Measurements from ENCODE around the gene PLXNA4. TPM values are rescaled to one million over a fixed set of nuclear protein-coding genes. Genes with fewer than 3 reads are reported as not detected.
A peak's percentile ranks its signal among the peaks of the same experiment; 100 is the strongest.

PLXNA4 gene
- total RNA-seq, 1 donor from 2014 or later = 13.6 TPM

DNA sequence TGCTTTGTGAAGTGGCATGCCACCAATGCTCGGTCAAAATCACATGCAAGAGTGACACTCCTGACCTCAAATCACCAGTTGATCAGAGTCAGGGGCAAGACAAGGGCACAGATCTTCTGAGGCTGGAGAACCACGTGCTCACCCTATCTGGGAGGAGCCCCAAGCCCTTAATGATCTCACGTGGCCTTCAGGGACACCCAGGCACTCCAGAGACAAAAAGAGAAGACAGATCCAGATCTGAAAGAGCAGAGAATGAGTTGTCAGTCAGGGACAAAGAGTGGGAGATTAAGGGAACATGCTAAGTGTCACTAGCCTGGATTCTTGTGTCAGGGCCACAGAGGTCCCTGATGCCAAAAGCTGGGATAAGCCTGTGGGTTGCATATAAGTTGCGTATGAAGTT lies 134.3 kb downstream of the PLXNA4 start:
- H3K9me3 Mint-ChIP-seq = no peaks in the 10 kb centered on the region
- peaks cover 9% of the 10 kb centered on the region for H3K27me3 Mint-ChIP-seq
- H3K4me1 Mint-ChIP-seq (ENCODE audit: unreplicated experiment) = peaks cover 18% of the 10 kb centered on the region
- H3K27ac Mint-ChIP-seq = no peak overlapping the region
- no peak for DNase-seq (ENCODE audit: extremely low spot score, unreplicated experiment)
- H3K36me3 Mint-ChIP-seq = no peaks in the 10 kb centered on the region
- TF ChIP-seq CTCF (conservative IDR thresholded peaks at IDR 0.05) = no peak
- H3K4me3 Mint-ChIP-seq = no peak overlapping the region

GRCh38 chr7:132440151-132440550 lies 136.1 kb downstream of the PLXNA4 start:
- H3K4me1 Mint-ChIP-seq (ENCODE audit: unreplicated experiment) = peaks cover 31% of the 10 kb centered on the region
- peak overlapping the region; percentile 0 for H3K27ac Mint-ChIP-seq
- no peak overlapping the region for H3K4me3 Mint-ChIP-seq
- TF ChIP-seq CTCF (conservative IDR thresholded peaks at IDR 0.05) = no peak
- no peak for DNase-seq (ENCODE audit: extremely low spot score, unreplicated experiment)
- H3K9me3 Mint-ChIP-seq = no peaks in the 10 kb centered on the region
- H3K27me3 Mint-ChIP-seq = peaks cover 16% of the 10 kb centered on the region
- H3K36me3 Mint-ChIP-seq = no peaks in the 10 kb centered on the region

DNA sequence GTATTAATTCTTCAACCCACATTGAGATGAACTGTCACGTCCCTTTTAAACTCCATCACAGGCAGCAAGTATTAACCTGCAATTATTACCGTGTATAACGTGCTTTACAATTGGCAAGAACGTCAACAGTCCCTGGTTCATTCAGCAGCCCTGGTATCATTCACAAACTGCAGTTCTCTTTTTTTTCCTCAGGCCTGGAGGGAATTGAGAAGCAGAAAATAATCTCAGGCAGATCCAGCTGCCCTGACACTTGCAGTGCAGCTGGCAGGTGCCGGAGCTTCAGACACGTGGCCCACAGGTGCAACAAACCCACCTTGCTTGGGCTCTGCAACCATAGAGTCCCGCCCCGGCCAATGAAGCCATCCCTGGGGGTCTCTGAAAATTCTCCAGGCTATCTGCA lies 137.3 kb downstream of the PLXNA4 start:
- Mint-ChIP-seq H3K27ac (no peak overlapping the region), H3K36me3 (no peaks in the 10 kb centered on the region), H3K4me1 (ENCODE audit: unreplicated experiment) (peaks cover 35% of the 10 kb centered on the region), H3K4me3 (no peak overlapping the region), H3K9me3 (no peaks in the 10 kb centered on the region), H3K27me3 (peaks cover 16% of the 10 kb centered on the region)
- DNase-seq (ENCODE audit: extremely low spot score, unreplicated experiment) = no peak
- TF ChIP-seq CTCF (conservative IDR thresholded peaks at IDR 0.05) = no peak

- H3K9me3 Mint-ChIP-seq = no peaks in the 10 kb centered on the region
- H3K4me3 Mint-ChIP-seq = no peak overlapping the region
- DNase-seq (ENCODE audit: extremely low spot score, unreplicated experiment) = no peak
- H3K36me3 Mint-ChIP-seq = no peaks in the 10 kb centered on the region
- no peak overlapping the region for H3K27ac Mint-ChIP-seq
- H3K4me1 Mint-ChIP-seq (ENCODE audit: unreplicated experiment) = peaks cover 35% of the 10 kb centered on the region
- H3K27me3 Mint-ChIP-seq = peaks cover 12% of the 10 kb centered on the region
- TF ChIP-seq CTCF (conservative IDR thresholded peaks at IDR 0.05) = no peak
These were observed 138.5 kb downstream of the PLXNA4 start for GRCh38 chr7:132437730-132438129.

GRCh38 chr7:132436121-132436520 lies 140.1 kb downstream of the PLXNA4 start:
- TF ChIP-seq CTCF (conservative IDR thresholded peaks at IDR 0.05) = no peak
- no peak overlapping the region for H3K27ac Mint-ChIP-seq

More at GRCh38 chr7:132436121-132436520, 140.1 kb downstream of the PLXNA4 start:
- no peaks in the 10 kb centered on the region for H3K9me3 Mint-ChIP-seq
- H3K27me3 Mint-ChIP-seq = peaks cover 12% of the 10 kb centered on the region
- H3K36me3 Mint-ChIP-seq = no peaks in the 10 kb centered on the region
- H3K4me1 Mint-ChIP-seq (ENCODE audit: unreplicated experiment) = peaks cover 34% of the 10 kb centered on the region
- DNase-seq (ENCODE audit: extremely low spot score, unreplicated experiment) = no peak
- H3K4me3 Mint-ChIP-seq = no peak overlapping the region

Measured in type B pancreatic cell (in vitro differentiated cells).